HG02623 (cell line): Measurements from ENCODE around the gene LRFN2.

Source experiments
- ATAC-seq: cut with Tn5 transposase; IDR thresholded peaks from one replicate; pipeline ENCODE4 v1.9.1; 2021; ENCODE audit warnings: moderate library complexity; ENCODE audit not compliant: unreplicated experiment

The LRFN2 gene

DNA sequence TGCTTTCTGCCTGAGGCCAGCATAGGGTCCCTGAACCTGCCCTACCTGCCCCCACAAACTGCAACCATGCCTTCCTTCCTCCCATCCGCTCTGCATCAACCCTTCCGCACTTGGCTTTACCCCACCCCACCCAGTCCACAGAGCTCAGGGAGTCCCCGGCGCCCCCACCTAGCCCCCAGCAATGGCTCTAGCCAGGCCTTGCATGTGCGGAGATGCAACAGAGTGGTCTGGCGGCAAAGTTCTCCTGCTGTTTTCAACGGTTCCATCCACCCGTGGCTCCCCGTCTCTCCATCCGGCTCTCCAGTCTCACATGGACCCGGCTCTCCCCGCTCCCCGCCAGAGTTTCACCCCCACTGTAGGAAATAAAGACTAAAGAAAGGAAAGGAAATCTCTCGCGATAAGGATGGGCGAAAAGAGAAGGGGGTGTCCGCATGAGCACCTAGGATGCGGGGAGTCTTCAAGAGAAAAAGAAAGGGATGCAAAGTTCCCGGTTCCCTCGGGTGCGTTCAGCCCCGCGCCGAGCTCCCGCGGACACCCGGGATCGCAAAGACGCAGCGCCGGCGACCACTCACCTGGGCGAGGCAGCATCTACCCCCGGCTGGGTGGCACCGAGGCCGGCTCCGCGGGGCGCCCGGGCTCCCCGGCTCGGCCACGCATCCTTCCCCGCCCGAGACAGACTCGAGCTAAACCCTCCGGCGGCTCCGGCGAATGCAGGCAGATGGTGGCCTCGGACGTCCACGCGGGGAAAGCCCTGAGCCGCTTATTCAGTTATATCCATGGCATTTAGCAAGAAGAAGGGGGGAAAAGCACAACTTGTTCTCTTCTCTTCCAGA lies 579 bp downstream of the LRFN2 start:
- ATAC-seq: no peak

DNA sequence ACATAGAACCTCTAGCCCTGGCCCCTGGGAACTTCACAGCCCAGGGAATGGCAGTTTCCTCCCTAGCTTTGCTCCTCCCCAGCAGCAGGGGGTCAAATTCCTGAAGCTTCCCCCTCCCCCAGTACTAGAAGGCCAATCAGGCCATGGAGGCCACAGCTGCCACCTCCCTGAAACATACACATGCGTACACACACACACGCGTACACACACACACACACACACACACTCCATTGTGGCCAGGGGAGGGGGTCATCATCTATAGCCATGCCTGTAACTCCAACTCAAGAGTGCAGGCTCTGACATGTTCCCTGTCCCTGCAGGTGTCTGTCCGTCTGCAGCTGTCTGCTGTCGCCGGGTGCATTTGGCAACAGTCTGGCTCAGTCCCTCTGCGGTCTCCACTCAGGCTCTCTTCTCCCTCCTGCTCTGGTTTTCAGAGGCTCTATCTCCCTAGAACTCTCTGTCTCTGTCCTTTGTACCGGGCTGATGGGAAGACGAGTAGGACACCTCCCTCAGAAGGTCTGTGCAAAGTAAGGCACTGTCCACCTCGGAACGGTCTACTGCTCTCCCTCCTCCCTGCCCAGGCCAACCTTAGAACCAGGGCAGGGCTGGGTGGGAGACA lies 1.4 kb downstream of the LRFN2 start:
- ATAC-seq: no peak

DNA sequence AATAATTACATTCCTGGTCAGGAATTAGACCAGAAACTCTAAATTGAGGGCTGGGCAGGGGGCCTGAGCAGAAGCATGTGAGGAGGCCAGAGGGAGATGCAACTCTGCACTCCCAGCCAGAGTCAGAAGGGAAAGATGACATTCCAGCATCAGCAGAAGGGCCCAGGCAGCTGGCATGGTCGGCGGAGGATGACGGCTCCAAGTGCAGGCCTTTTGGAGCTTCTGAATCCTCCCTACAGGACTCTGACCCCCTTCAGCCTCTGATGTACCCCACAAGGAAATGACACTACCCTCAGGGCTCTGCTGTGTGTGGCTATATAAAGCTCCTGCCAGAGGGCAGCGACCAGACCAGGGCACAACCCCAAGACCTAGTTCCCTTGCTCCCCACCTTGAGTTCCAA lies 1.9 kb downstream of the LRFN2 start:
- ATAC-seq: no peak

DNA sequence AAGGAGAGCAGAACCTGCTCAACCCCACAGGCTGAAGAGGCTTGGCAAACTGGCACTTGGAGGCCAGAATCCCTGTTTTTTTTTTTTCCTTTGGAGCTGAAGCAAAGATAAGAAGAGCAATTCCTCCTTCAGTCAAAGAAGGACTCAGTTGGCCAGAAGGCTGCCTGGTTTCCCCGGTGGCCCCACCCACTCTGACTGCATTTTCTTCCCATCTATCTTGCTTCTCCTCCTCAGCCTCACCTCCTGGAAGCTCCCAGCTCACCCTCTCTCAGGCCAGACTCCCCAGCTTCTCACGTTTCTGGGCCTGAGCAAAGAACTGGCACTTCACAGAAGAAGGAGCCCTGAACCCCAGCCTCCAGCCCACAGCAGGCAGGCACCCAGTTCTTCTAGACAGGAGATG lies 2.4 kb downstream of the LRFN2 start:
- no peak for ATAC-seq

DNA sequence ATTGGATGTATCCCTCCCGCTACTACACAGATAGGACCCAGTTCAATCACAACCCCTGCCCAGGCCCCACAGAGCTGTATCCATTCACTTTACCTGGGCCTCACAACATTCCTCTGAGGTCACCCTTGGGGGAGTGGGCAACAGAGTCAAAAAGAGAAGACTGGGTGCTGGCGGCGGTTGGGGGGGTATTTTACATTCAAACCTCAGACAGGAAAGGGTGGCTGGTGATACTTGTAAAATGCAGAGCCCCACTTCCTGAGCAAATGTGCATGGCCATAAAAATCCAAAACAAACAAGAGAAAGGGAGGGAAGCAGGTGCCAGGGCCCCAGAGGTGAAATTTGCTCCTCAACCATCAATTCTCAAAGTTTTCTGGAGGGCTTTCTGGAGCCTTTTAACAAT lies 3.5 kb downstream of the LRFN2 start:
- ATAC-seq: no peak

DNA sequence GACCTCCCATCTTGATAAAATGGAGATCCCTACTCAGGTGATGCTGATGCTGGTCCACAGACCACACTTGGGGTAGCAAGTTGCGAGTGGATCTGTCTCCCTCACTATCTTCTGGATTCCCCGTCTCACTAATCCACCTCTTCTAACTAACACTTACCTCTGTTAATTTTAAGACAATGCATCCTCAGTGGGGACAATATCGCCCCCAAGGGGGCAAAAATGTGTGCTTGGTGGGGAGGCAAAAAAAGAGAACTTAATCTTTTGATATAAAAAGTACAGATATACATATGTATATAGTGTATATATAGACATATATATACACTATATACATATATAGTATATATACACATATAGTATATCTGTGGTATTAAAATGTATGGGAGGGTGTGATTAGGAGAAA lies 4.3 kb downstream of the LRFN2 start:
- no peak for ATAC-seq

DNA sequence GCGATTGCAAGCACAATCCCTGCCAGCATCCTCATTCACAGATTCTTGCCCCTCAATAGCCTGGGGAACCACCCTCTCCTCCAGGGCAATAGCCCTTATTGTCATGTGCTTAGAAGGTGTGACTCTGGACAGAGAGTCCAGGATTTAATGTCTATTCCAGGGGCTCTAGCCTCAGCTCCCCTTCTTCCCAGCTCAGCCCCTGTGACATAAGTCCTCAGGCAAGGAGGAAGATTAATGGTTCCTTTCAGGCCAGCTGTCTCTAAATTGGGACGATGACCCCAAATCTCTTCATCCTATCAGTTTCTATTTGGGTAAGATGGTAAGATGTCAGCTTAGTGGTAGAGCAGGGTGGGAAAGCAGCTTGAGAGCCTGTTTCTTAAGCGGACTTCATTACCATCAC lies 8.1 kb downstream of the LRFN2 start:
- no peak for ATAC-seq

DNA sequence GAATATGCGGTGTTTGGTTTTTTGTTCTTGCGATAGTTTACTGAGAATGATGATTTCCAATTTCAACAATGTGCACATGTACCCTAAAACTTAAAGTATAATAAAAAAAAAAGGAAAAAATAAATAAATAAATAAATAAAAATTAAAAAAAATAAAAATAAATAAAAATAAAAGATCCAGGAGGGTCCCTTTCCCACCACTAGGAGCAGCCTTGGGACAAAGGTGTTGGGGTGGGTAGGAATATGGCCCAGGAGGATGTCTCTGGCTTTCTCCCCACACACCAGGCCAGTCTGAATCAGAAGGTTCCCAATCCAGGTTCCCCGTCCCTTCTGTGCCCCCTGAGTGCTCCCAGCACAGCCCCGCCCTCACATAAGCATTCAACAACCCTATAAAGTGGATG lies 9.5 kb downstream of the LRFN2 start:
- ATAC-seq: no peak

DNA sequence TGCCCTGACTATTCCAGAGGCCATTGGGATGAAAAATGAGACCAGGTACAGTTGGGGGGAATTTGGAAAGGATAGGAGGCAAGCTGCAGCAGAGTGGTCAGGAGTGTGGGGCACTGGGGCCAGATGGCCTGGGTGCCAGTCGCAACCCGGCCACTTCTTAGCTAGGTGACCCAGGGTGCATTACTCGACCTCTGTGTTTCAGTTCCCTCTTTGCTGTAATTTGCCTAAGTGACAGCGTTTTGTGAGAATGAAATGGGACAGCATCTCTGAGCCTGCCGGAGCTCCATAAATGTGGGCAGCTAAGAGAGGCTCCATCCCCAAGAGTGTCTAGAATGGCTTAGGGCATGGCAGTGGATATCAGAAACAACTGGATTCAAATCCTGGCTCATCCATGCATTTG lies 13.9 kb downstream of the LRFN2 start:
- ATAC-seq: no peak

DNA sequence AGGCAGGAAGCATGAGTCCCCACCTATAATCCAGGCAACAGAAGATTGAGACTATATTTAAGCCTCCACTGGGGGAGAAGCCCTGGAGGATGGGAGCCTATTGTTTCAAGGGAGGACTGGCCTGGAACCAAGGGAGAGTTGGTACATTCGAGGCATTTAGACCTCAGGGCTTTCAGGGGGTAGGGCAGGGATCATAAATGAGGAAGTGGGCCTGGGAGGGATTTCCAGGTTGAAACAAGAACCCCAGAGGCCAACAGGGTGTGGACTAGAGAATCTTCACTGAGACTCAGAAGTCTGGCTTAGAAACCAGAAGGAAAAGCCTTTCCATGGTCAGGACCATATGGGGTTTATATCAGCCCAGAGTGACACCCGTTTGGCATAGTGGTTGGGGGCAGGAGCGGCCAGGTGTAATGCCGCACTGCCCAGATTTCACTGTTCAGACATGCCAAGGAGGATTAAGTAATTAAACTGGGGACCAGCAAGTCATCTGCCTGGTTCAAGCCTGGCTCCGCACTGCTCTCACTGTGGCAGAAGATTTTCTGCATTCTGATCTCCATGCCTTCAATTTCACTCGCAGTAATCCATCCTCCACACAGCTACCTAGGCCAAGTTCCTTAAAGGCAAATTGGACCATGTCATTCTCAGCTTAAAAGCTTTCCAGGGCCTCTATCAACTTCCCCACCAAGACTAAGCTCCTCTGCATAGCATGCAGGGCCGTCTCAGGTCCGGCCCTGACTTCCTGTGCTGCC lies 17.8 kb downstream of the LRFN2 start:
- ATAC-seq: no peak

DNA sequence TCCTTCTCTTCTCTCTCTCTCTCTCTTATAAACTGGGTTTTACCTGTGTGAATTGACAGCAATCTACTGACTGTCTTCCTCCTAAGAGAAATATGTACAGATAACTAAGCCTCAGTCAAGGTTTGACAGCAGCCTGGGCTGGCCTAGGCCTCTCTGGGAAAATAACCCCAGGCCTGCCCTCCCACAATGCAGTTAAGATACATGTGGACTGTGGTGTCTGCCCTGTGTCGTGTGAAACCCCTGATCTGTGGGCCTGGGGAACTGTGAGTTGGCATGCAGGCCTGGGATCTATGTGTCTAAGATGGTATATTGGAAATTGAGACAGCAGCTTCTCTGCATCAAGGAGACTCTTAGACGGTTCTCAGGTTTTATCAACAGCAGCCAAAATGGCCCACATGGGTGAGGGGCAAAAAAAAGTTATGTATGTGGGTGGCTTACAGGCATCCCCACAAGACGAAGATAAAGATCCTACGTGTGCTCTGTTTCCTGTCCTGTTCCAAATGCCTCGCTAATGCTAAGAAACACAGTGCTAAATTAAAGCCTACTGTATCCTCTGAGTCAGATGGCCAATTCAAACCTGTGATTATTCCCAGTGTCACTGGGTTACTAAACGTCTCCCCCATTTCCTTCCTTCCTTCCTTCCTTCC lies 19.0 kb downstream of the LRFN2 start:
- no peak for ATAC-seq

DNA sequence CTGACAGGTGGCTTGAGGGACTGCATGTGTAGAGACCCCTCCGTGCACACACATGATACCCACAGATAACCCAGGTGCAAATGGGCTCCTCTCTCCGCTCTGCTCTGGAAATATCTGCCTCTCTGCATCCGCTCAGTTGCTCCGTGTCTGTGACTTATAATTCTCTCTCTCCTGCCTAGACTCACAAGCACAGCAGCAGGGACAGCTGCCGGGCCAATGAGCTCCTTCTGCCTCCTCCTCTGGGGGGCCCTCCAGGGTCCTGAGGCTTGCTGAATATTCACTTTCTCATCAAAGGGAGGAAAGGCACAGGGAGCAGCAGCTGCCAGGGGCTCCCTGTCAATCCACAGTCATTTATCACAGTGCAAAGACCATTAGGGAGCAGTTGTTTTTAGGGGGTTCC lies 24.1 kb downstream of the LRFN2 start:
- ATAC-seq: no peak

DNA sequence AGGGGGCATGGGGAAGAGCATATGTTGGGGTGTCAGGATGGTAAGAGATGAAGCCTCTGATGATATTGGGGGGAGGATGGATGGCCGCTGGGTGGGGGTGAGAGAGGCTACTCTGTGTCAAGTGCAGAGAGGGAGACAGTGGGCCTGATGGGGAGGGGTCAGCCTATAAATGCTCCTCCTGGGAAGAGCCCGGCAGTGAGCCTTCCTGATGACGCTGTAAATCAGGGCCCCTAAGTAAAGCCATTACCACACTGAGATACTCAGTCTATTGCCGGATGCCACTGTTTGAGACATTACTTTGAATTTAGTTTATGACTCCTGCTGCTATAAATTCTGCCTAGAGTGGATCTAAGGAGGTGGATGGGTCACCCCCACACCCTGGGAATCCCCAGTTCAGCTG lies 28.1 kb downstream of the LRFN2 start:
- no peak for ATAC-seq

DNA sequence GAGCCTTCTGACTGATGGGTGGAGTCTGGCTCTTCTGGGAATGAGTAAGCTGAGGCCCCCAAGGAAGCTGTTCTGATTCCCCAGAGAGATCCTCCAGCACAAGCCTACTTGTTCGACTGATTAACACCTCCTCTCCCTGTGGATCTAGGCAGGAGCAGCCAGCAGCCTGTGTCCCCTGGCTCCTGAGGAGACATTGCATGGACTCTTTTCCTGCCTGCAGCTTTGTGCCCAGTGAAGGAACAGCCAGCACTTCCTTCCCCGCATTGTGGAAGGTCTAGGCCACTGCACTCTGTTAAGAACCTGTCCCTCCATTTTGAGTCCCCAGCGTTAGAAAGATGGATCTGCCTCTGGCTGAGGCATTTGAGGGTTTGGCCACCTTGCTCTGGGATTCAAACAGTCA lies 29.1 kb downstream of the LRFN2 start:
- no peak for ATAC-seq

DNA sequence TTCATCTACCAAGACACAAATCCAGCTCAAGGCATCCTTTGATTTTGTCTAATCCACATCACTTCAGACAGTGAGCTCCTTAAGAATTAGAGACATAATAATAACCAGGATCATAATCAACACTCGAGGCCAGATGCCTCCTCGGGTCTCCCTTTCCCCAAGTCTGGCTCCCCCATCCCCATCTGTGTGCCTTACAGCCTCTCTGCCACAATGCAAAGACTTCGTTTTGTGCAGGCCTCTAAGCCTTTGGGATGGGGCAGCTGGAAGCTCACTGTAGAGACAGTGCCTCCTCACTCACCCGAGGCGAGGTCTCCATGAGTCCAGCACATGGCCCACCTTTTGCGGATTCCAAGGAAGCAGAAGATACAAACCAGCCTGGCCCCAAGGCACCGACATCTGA lies 30.3 kb downstream of the LRFN2 start:
- no peak for ATAC-seq

DNA sequence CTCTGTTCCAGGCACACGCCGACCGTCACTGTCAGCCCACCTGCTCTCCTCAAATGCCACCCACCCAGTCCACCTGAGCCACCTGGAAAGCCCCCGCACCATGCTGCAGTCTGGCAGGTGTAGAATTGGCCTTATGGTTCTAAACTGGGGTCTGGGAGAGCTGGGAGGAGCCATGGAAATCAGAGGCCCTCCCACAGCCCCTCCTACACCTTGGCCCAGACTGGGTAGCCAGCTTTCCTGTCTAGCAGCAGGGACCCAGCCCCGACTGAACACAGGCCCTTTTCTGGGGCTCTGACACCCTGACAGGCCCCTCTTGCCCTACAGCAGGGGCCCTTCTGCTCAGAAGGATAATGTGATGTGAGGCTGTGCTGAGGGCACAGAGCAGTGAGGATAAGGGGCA lies 31.1 kb downstream of the LRFN2 start:
- no peak for ATAC-seq

DNA sequence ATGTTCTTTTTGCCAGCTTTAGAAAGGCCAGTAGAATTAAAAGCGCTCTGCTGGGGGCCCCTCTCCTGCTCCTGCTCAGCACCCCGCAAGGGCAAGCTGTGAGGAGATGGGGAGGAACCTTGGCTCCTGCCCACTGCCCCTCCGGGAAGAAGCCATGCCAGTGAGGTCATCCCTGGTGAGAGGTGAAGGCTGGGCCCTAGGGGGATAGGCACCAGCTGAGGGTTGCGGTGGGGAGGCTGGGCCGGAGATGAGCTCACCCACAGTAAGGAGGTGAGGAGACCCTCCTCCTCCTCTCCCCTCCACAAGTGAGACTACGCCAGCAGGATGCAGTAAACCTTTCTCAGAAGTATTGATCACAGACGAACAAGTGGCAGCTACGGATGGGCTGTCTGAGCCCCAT lies 32.1 kb downstream of the LRFN2 start:
- ATAC-seq: no peak

DNA sequence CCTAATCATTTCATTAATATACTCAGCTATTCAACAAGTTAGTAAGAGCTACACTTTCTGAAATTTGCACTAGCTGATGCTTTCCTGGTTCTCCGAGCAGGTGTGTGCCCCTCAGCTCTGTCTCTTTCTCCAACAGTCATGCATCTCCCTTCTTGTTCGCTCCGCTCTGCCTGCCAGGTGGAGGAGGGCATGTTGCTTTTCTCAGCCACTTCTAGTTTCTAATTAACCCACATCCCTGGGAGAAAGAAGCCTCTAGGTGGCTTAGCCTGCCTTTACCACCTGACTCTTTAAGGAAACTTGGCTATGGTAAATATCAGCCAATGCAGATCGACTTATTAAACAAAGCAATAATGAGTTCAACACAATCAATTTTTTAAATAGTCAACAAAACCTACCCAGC lies 34.2 kb downstream of the LRFN2 start:
- no peak for ATAC-seq

DNA sequence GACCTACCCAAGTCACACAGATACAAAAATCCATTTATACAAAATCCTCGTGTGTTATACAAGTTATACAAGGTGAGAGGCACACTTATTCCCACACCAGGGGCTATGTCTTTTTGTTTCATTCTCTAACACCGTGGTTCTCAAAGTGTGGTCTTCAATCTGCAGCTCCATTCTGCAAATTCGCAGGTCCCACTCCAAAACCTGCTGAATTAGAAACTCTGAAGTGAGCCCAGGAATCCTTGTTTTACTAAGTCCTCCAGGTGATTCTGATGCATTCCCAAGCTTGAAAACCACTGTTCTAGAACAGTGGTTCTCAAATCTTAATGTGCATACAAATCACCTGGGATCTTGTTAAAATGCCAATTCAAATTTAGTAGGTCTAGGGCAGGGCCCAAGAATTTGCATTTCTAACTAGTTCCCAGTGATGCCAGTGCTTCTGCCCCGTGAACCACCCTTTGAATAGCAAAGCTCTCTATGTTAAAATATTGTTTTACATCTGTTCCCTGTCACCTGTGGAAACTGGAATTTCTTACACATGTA lies 35.1 kb downstream of the LRFN2 start:
- ATAC-seq: no peak

DNA sequence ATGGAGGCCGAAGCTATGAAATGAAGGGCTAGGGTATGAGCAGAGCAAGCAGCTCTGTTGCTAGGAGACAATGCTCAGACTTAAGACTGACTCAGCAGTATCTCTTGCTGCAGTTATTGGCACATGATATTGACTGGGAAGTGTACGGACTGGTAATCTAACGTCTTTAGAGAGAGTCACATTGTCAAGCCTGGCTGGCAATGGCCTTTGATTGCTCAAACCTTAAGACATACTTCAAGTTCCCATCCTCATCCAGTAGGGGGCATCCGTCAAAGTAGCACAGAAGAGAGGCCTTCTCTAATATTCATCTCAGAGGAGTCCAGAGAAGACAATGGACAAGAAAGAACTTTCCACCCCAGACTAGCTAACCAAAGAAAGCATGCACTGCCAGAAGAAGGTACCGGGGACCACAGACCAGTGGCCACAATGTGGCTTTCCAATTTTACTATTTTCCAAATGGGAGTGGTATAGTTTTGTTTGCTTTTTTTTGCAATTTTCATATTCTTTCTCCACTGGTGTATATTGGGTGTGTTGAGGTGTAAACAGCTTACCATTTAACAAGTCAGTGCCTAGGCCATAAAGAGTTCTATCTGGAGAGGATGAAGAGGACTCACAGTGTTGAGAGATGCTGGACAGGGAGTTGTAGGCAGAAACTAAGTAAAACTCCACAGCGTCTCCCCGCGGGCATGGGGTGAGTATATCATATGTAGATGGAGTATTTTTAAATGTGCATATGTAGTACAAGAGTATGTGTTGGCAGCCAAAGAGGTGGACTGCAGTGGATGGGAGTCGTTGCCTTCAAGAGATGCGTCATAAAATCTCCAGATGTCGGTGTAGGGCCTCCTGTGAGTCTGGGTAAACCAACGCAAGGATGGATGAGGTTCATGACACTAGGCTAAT lies 36.7 kb downstream of the LRFN2 start:
- ATAC-seq: no peak
